HG02870 (cell line): ENCODE data around the gene BTG4.

Experiments used
- ATAC-seq: cut with Tn5 transposase; IDR thresholded peaks from one replicate; pipeline ENCODE4 v1.9.1; 2021; ENCODE audit warnings: mild to moderate bottlenecking, moderate library complexity; ENCODE audit not compliant: unreplicated experiment

The BTG4 gene

GRCh38 chr11:111456859-111457730 is 55.1 kb downstream of the BTG4 start:
- ATAC-seq, result no peak

DNA sequence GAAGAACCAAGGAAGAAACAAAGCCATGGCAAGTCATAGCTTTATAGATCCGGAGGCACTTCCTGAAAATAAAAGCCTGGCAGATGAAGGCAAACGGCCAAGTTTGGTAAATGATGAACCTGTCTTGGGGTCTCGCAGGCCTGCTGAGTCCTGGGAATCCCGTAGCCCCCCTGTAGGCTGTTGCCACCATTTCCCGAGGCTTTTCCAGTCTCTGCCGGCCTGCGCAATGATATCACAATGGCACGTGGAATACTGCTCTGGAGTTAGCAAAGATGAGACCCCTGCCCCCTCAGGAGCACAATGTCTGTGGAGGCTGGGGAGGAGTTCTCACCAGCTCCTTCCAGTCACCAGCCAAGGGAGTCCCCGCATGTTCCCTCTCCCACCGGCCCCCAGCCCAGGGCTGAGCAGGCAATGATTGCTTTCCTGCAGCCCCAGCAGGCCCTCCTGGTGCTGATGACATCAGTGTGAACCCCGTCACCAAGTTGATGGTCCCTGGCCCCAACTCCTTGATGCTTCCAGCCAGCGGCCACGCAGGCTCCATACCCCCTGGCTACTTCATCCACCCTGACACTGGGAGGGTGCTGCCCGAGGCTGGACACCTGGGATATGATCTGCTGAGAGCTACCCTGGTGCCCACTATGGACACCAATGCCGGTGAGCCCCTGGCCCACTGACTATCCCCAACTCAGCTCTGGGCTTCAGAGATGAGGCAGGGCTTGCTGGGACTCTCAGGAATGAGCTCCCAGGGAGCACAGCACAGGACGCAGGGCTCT is 55.9 kb downstream of the BTG4 start:
- no peak for ATAC-seq

GRCh38 chr11:111455291-111456085 is 56.7 kb downstream of the BTG4 start:
- no peak for ATAC-seq

DNA sequence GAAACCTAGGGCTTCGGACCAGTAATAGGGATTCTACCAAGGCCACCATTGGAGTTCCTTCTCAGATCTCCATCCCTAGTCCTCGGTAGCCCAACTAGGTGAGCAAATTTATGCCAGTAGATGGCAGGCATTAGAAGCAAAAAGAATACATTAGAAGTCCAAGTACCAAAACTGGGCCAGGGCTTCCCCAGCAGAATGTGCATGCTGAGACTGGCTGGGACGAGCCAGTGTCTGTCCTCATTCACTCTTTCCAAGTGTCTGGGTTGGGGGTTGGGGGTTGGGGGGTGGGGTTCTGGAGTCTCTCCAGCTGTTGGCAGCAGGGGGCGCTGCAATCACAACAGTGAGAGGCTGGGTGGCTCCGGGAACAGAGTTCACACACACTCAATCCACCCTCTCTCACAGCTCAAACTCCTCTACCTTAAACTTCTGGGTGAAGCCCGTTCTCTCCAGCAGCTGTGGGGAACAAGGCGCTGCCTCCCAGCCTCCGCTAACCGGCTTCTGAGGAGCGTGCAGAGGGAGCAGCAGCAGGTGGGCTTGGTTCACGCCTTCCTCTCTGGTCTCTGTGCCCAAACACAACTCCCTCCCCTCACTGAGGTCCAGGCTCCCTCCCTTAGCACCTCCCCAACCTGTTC is 57.5 kb downstream of the BTG4 start:
- ATAC-seq, result no peak

DNA sequence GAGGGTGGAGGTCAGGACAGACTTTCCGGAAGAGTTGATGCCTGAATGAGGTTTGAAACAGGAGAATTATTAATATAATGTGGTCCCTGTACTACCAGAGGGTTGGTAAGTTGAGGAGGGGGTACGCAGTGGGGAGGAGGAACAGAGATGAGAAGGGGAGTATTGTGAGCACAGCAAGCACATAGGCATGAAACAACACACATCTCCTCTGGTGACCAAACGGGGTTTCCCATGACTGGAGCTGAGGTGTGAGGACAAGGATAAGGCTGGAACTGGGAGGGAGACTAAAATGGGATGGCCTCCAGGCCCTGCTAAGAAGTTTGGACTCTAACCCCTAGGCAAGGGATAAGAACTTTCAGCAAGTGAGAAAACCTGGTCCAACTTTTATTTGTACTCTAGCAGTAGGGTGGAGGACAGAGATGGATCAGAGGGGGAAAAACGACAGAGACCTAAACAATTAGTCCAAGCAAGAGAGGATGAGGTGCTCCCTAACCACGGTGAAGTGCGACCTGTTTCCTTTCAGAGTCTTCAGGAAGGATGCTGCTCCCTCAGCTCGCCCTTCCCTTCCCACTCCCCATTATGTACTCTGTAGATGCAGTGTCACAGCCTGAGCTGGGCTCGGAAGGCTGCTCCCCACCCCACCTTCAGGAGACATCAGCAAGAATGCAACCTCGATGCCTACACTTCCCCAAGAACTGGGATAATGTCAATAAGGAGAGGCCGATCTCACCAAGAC is 59.2 kb downstream of the BTG4 start:
- ATAC-seq, result no peak

- ATAC-seq, result no peak
These were observed 60.0 kb downstream of the BTG4 start for GRCh38 chr11:111452146-111452545.

DNA sequence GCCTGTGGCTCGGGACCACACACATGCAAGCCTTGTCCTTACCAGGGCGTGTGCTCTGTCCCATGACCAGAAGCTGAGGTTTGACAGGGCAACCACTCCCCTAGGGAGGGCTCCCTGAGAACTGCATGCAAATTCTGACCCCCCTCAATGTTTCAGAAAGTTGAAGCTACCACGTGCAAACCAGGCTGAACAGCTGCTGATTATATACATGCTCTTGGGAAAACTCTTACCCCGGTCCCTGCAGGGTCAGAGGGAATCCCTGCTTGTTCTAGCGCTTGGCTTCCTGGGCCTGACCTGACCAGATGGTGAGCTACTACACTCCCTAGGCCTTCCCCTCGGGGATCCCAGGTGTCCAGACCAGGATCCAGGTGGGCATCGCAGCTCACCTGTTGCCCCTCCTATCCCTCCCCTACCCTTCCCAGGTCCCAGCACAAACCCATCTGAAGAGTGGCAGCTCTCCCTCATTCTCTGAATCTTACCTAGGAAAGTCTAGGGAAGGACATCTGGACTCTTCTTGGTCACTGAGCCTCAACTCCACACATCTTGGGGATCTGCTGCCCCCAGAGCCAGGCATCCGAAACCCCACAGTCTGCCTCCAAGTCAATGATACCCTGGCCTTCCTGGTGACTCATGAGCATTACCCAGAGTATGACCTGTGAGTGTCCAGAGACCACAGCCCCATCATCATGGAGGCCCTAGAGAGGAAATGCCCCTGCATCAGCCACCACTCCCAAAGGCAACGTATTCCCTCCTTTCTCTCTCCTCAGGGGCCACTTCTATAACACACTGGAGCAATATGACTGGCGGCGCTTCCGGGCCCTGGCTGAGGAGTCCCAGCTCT is 61.5 kb downstream of the BTG4 start:
- peak; percentile 73 for ATAC-seq

- no peak for ATAC-seq
These were observed 62.3 kb downstream of the BTG4 start for GRCh38 chr11:111449696-111450479.

DNA sequence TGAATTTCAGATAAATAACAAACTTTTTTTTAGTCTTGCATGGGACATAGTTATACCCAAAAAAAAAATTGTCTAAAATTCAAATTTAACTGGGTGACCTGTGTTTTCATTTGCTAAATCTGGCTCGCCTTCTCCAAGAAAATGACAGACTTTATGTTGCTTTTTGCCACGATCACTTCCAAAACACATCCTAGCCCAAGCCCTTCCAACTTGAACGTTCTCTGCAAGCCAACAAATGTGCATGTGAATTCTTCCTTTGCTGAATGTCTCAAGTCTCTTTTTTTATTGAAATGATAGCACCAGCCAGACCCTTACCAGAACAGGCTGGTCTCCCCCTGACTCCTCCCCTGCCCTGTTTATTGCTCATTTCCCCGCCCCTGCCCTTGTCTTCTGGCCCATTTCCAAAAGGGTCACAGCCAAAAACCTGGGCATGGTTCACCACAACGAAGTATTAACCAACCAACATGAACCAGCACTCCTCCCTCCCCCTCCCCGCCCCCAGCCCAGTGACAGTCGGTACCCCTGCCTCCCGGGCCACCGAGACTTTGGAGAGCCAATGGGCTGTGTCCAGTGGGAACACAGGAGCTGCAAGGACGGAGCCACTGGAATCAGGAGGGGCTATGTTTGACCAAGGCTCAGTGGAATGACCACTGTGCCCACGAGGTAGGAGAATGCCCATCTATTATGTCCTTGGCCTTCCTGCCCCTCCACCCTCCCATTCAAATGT is 63.2 kb downstream of the BTG4 start:
- no peak for ATAC-seq

DNA sequence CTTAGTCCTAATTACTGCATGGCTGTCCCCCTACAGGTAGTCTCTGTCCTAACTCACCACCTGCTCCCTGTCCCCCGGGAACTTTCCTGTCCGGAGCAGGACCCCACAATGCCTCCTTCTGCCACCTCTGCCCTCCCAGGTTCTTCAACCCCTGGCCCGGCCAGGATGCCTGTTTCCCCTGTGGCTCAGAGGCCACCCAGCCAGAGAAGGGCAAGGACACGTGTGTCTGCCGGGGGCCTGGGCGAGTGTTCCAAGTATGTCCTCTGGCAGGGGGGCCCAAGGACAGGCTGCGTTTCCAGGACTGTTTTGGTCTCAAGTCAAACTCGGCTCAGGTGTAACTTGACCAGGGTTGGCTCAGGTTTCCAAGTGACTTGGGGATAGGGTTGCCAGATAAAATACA is 63.8 kb downstream of the BTG4 start:
- ATAC-seq, result no peak

DNA sequence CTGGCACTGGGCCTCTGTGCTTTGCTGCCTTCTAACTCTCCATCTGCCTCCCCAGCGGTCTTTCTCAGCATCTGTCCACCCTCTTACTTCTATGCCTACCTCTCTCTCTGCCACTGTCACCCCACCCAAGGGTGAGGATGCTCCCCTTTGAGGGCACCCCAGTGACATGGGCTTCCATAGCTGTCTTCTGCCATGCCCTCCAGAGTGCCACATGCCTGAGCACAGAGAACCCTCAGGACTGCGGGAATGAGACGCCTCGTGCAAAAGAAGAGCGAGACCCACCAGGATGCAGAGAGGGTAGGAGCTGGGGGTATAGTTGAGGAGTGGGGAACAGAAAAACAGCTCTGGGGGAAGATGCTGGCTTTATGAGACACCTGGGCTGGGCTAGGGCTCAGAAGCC is 64.3 kb downstream of the BTG4 start:
- ATAC-seq, result no peak

DNA sequence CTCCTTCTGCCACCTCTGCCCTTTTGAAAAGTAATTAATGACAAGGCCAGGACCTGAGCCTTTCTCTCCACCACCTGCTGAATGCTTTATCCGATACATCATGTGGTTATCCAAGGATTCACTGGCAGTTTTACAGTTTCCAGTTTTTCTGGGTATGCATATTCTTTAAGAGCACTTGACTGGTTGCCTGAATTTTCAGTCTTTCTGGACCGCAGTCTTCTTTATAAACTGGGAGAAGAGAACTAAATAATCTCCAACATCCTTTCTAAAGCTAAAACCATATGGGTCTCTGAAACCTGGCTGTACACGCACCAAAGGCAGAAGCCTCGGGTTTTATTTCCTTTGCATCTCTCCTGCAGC is 65.1 kb downstream of the BTG4 start:
- no peak for ATAC-seq

DNA sequence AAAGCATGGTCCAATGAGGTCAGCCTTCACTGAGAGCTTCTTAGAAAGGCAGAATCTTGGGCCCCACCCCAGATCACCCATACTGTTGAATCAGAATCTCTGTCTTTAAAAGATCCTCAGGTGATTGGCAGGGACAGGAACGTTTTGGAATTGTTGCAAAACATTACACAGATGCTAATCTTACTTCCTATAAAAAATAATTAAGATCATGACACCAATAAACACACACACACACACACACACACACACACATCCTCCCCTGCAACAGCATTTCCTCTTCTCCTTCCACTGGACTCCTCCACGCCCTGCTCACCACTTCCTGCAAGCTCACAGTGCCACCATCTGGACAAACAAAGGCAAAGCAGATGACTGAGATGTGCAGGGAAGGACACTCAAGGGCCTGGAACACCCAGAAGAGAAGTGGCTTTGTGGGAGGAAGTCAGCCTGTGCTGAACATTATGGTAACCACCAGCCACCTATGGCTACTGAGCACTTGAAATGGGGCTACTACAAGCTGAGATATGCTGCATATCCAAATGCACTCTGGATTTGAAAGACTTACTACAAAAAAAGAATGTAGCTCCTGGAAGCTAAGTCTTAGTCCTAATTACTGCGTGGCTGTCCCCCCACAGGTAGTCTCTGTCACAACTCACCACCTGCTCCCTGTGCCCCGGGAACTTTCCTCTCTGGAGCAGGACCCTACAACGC is 65.6 kb downstream of the BTG4 start:
- peak; percentile 84 for ATAC-seq

DNA sequence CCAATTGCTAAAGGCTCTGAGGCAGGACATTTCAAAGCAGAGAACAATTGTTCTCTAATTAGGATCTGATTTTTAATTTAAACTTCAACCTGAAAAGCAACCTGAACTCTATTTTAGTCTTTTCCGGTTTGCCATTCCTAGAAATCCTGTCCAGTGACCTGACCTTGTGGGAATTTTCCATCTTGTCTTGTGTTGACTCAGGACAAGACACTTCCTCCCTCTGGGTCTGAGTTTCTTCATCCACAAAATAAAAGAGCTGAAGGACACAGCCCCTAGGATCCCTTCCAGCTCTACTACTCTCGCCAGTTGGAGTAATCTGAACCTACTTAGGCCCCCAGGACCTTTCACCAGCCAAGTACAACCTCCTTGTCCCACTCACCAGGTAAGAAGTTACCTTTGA is 66.6 kb downstream of the BTG4 start:
- no peak for ATAC-seq
